Activated CD8-positive, alpha-beta memory T cell treated with anti-CD3 and anti-CD28 coated beads, Interleukin-2, amount 10 ng/mL, durations not matched to agents 7 days and 5 days (primary cell): ENCODE results near the gene ATP11A. TPM values are rescaled to one million over a fixed set of nuclear protein-coding genes. Genes with fewer than 3 reads are reported as not detected.
A peak's percentile ranks its signal among the peaks of the same experiment; 100 is the strongest.

Experiments
- ATAC-seq: fragments of 150-1000 bp; cut with Tn5 transposase; one replicate; pipeline ENCODE4 v1.10.0; 2021; ENCODE audit warnings: moderate library complexity
- CTCF ChIA-PET: fragments of 350-600 bp; sonication (Branson Sonifier 250); formaldehyde crosslinking; loops from one replicate; lab custom pipeline; 2021; ENCODE audit warnings: antibody characterized with exemption; lab: Charles Lee
- DNase-seq: peaks from one replicate; pipeline ENCODE4 v3.0.0-alpha.2; 2020
- H3K27ac Mint-ChIP-seq: one replicate; pipeline ENCODE4 v1.8.0; 2021; ENCODE audit warnings: mild to moderate bottlenecking, mixed read lengths
- H3K27me3 Mint-ChIP-seq: one replicate; pipeline ENCODE4 v1.8.0; 2021; ENCODE audit warnings: mixed read lengths
- H3K36me3 Mint-ChIP-seq: one replicate; pipeline ENCODE4 v1.8.0; 2021; ENCODE audit warnings: mild to moderate bottlenecking, mixed read lengths
- H3K4me1 Mint-ChIP-seq: one replicate; pipeline ENCODE4 v1.8.0; 2021; ENCODE audit warnings: mixed read lengths
- H3K4me3 Mint-ChIP-seq: one replicate; pipeline ENCODE4 v1.8.0; 2021; ENCODE audit warnings: mild to moderate bottlenecking, moderate library complexity, mixed read lengths
- H3K9me3 Mint-ChIP-seq: one replicate; pipeline ENCODE4 v1.8.0; 2022; ENCODE audit warnings: low read depth, mixed read lengths
- total RNA-seq, 2 experiments: library from RNA; stranded (reverse); gene quantifications; one replicate each; pipeline ENCODE4 v1.2.3, GENCODE V29; 2021

Gene ATP11A
- total RNA-seq, 2 experiments from 2014 or later: 40.0 to 43.5 TPM

GRCh38 chr13:112759827-112760226 lies 70.0 kb downstream of the ATP11A start:
- peaks cover 3% of the 10 kb centered on the region for H3K4me1 Mint-ChIP-seq
- H3K4me3 Mint-ChIP-seq: no peak overlapping the region
- no peaks in the 10 kb centered on the region for H3K36me3 Mint-ChIP-seq
- DNase-seq: no peak
- no peaks in the 10 kb centered on the region for H3K9me3 Mint-ChIP-seq
- CTCF ChIA-PET: no interaction called here
- no peaks in the 10 kb centered on the region for H3K27me3 Mint-ChIP-seq
- no peak for ATAC-seq
- no peak overlapping the region for H3K27ac Mint-ChIP-seq

- Mint-ChIP-seq H3K36me3 (peaks cover 3% of the 10 kb centered on the region), H3K27me3 (no peaks in the 10 kb centered on the region), H3K9me3 (peaks cover 1% of the 10 kb centered on the region), H3K4me1 (peaks cover 3% of the 10 kb centered on the region), H3K27ac (no peak overlapping the region), H3K4me3 (no peak overlapping the region)
- no peak for DNase-seq
- ATAC-seq: no peak
- CTCF ChIA-PET: no interaction called here
Observed at GRCh38 chr13:112760435-112760834, 70.6 kb downstream of the ATP11A start.

- H3K27ac Mint-ChIP-seq: no peak overlapping the region
- peaks cover 5% of the 10 kb centered on the region for H3K4me1 Mint-ChIP-seq
- H3K4me3 Mint-ChIP-seq: no peak overlapping the region
- H3K9me3 Mint-ChIP-seq: peaks cover 3% of the 10 kb centered on the region
- peaks cover 8% of the 10 kb centered on the region for H3K36me3 Mint-ChIP-seq
- DNase-seq (no peak), ATAC-seq (no peak)
- CTCF ChIA-PET: no interaction called here
- no peaks in the 10 kb centered on the region for H3K27me3 Mint-ChIP-seq
Observed at GRCh38 chr13:112760931-112761330, 71.1 kb downstream of the ATP11A start.

- no peak overlapping the region for H3K27ac Mint-ChIP-seq
- CTCF ChIA-PET: no interaction called here
- H3K4me3 Mint-ChIP-seq: no peak overlapping the region
- ATAC-seq (no peak), DNase-seq (no peak)
- H3K36me3 Mint-ChIP-seq: peaks cover 10% of the 10 kb centered on the region
- H3K9me3 Mint-ChIP-seq: peaks cover 3% of the 10 kb centered on the region
- no peaks in the 10 kb centered on the region for H3K27me3 Mint-ChIP-seq
- H3K4me1 Mint-ChIP-seq: peaks cover 7% of the 10 kb centered on the region
Observed at GRCh38 chr13:112761701-112762689, 72.2 kb downstream of the ATP11A start.

- H3K27me3 Mint-ChIP-seq: no peaks in the 10 kb centered on the region
- ATAC-seq (no peak), DNase-seq (no peak)
- CTCF ChIA-PET: no interaction called here
- H3K4me3 Mint-ChIP-seq: no peak overlapping the region
- peaks cover 3% of the 10 kb centered on the region for H3K9me3 Mint-ChIP-seq
- peaks cover 10% of the 10 kb centered on the region for H3K36me3 Mint-ChIP-seq
- peaks cover 7% of the 10 kb centered on the region for H3K4me1 Mint-ChIP-seq
- no peak overlapping the region for H3K27ac Mint-ChIP-seq
Observed at GRCh38 chr13:112762690-112763080, 72.8 kb downstream of the ATP11A start.

- no peaks in the 10 kb centered on the region for H3K27me3 Mint-ChIP-seq
Observed at GRCh38 chr13:112764028-112764427, 74.2 kb downstream of the ATP11A start.

GRCh38 chr13:112764864-112765561 lies 75.2 kb downstream of the ATP11A start:
- no peak overlapping the region for H3K4me3 Mint-ChIP-seq
- DNase-seq (no peak), ATAC-seq (no peak)
- H3K9me3 Mint-ChIP-seq: peaks cover 3% of the 10 kb centered on the region
- H3K27ac Mint-ChIP-seq: no peak overlapping the region
- H3K27me3 Mint-ChIP-seq: no peaks in the 10 kb centered on the region
- peaks cover 15% of the 10 kb centered on the region for H3K36me3 Mint-ChIP-seq
- CTCF ChIA-PET: no interaction called here
- peaks cover 18% of the 10 kb centered on the region for H3K4me1 Mint-ChIP-seq

More at GRCh38 chr13:112764028-112764427, 74.2 kb downstream of the ATP11A start:
- Mint-ChIP-seq H3K4me3 (no peak overlapping the region), H3K9me3 (peaks cover 3% of the 10 kb centered on the region), H3K36me3 (peaks cover 15% of the 10 kb centered on the region), H3K4me1 (peaks cover 18% of the 10 kb centered on the region), H3K27ac (no peak overlapping the region)
- DNase-seq (no peak), ATAC-seq (no peak)
- CTCF ChIA-PET: no interaction called here

- Mint-ChIP-seq H3K27me3 (no peaks in the 10 kb centered on the region), H3K9me3 (peaks cover 3% of the 10 kb centered on the region), H3K4me3 (no peak overlapping the region), H3K27ac (no peak overlapping the region), H3K36me3 (peaks cover 15% of the 10 kb centered on the region), H3K4me1 (peaks cover 18% of the 10 kb centered on the region)
- no peak for ATAC-seq
- no peak for DNase-seq
- CTCF ChIA-PET: no interaction called here
Observed at GRCh38 chr13:112765731-112766130, 75.9 kb downstream of the ATP11A start.

GRCh38 chr13:112766336-112766735 lies 76.5 kb downstream of the ATP11A start:
- Mint-ChIP-seq H3K27ac (peak overlapping the region; percentile 3), H3K4me3 (no peak overlapping the region)

GRCh38 chr13:112767506-112768471 lies 78.0 kb downstream of the ATP11A start:
- H3K4me1 Mint-ChIP-seq: peaks cover 18% of the 10 kb centered on the region
- ATAC-seq (no peak), DNase-seq (no peak)
- H3K27me3 Mint-ChIP-seq: no peaks in the 10 kb centered on the region
- peaks cover 15% of the 10 kb centered on the region for H3K36me3 Mint-ChIP-seq
- CTCF ChIA-PET: no interaction called here
- peak overlapping the region; percentile 44 for H3K27ac Mint-ChIP-seq
- H3K4me3 Mint-ChIP-seq: no peak overlapping the region
- peaks cover 3% of the 10 kb centered on the region for H3K9me3 Mint-ChIP-seq

More at GRCh38 chr13:112766336-112766735, 76.5 kb downstream of the ATP11A start:
- no peaks in the 10 kb centered on the region for H3K27me3 Mint-ChIP-seq
- H3K36me3 Mint-ChIP-seq: peaks cover 15% of the 10 kb centered on the region
- H3K4me1 Mint-ChIP-seq: peaks cover 18% of the 10 kb centered on the region
- DNase-seq (no peak), ATAC-seq (no peak)
- peaks cover 3% of the 10 kb centered on the region for H3K9me3 Mint-ChIP-seq
- CTCF ChIA-PET: no interaction called here

GRCh38 chr13:112768795-112769481 lies 79.1 kb downstream of the ATP11A start:
- H3K9me3 Mint-ChIP-seq: peaks cover 3% of the 10 kb centered on the region
- ATAC-seq (peak; percentile 36), DNase-seq (no peak)
- no peak overlapping the region for H3K27ac Mint-ChIP-seq
- peaks cover 15% of the 10 kb centered on the region for H3K36me3 Mint-ChIP-seq
- no peak overlapping the region for H3K4me3 Mint-ChIP-seq
- H3K27me3 Mint-ChIP-seq: no peaks in the 10 kb centered on the region
- CTCF ChIA-PET: no interaction called here
- H3K4me1 Mint-ChIP-seq: peaks cover 18% of the 10 kb centered on the region

GRCh38 chr13:112769615-112770014 lies 79.8 kb downstream of the ATP11A start:
- ATAC-seq: no peak

More at GRCh38 chr13:112769615-112770014, 79.8 kb downstream of the ATP11A start:
- no peak overlapping the region for H3K27ac Mint-ChIP-seq
- H3K9me3 Mint-ChIP-seq: peaks cover 3% of the 10 kb centered on the region
- H3K27me3 Mint-ChIP-seq: no peaks in the 10 kb centered on the region
- no peak for DNase-seq
- H3K4me3 Mint-ChIP-seq: no peak overlapping the region
- peaks cover 15% of the 10 kb centered on the region for H3K36me3 Mint-ChIP-seq
- CTCF ChIA-PET: no interaction called here
- H3K4me1 Mint-ChIP-seq: peaks cover 18% of the 10 kb centered on the region
